ENCODE results near the gene CDCA7L. TPM values are rescaled to one million over a fixed set of nuclear protein-coding genes. Genes with fewer than 3 reads are reported as not detected.
"Not testable (repeated sequence)": the region's sequence is repeated elsewhere in the genome, so short reads cannot be mapped to it uniquely, and the experiment has no call there.

Gene CDCA7L
- polyA plus RNA-seq, 4 donors = 43.5 to 56.2 (median 48.5) TPM

GRCh38 chr7:21946222-21946709 is 567 bp upstream of the CDCA7L start:
- no peak for DNase-seq (ENCODE audit: low read depth in 4 of 4, low spot score in 3 of 4)

GRCh38 chr7:21944616-21945453 is 864 bp downstream of the CDCA7L start:
- peak in 3 of 4 donors; percentile 43 to 56 (median 49) for DNase-seq (ENCODE audit: low read depth in 4 of 4, low spot score in 3 of 4)

GRCh38 chr7:21943436-21943835 is 2.3 kb downstream of the CDCA7L start:
- no peak for DNase-seq (ENCODE audit: low read depth in 4 of 4, low spot score in 3 of 4)

- DNase-seq (ENCODE audit: low read depth in 4 of 4, low spot score in 3 of 4) = no peak
Observed at GRCh38 chr7:21942955-21943354, 2.7 kb downstream of the CDCA7L start.

GRCh38 chr7:21941611-21942141 is 4.0 kb downstream of the CDCA7L start:
- DNase-seq (ENCODE audit: low read depth in 4 of 4, low spot score in 3 of 4) = no peak

GRCh38 chr7:21939858-21940372 is 5.8 kb downstream of the CDCA7L start:
- no peak for DNase-seq (ENCODE audit: low read depth in 4 of 4, low spot score in 3 of 4)

GRCh38 chr7:21939136-21939857 is 6.4 kb downstream of the CDCA7L start:
- no peak for DNase-seq (ENCODE audit: low read depth in 4 of 4, low spot score in 3 of 4)

GRCh38 chr7:21938463-21938862 is 7.2 kb downstream of the CDCA7L start:
- DNase-seq (ENCODE audit: low read depth in 4 of 4, low spot score in 3 of 4) = no peak

- no peak for DNase-seq (ENCODE audit: low read depth in 4 of 4, low spot score in 3 of 4)
Observed at GRCh38 chr7:21934808-21935207, 10.9 kb downstream of the CDCA7L start.

GRCh38 chr7:21933293-21933692 is 12.4 kb downstream of the CDCA7L start:
- not testable (repeated sequence) for DNase-seq (ENCODE audit: low read depth in 4 of 4, low spot score in 3 of 4)

GRCh38 chr7:21927693-21928092 is 18.0 kb downstream of the CDCA7L start:
- no peak for DNase-seq (ENCODE audit: low read depth in 4 of 4, low spot score in 3 of 4)

- DNase-seq (ENCODE audit: low read depth in 4 of 4, low spot score in 3 of 4) = no peak
Observed at GRCh38 chr7:21926448-21926847, 19.3 kb downstream of the CDCA7L start.

GRCh38 chr7:21923658-21924057 is 22.0 kb downstream of the CDCA7L start:
- no peak for DNase-seq (ENCODE audit: low read depth in 4 of 4, low spot score in 3 of 4)

- no peak for DNase-seq (ENCODE audit: low read depth in 4 of 4, low spot score in 3 of 4)
Observed at GRCh38 chr7:21922605-21923004, 23.1 kb downstream of the CDCA7L start.

- no peak for DNase-seq (ENCODE audit: low read depth in 4 of 4, low spot score in 3 of 4)
Observed at GRCh38 chr7:21920936-21921335, 24.8 kb downstream of the CDCA7L start.

GRCh38 chr7:21918216-21918615 is 27.5 kb downstream of the CDCA7L start:
- no peak for DNase-seq (ENCODE audit: low read depth in 4 of 4, low spot score in 3 of 4)

- DNase-seq (ENCODE audit: low read depth in 4 of 4, low spot score in 3 of 4) = no peak
Observed at GRCh38 chr7:21916629-21917028, 29.1 kb downstream of the CDCA7L start.

- DNase-seq (ENCODE audit: low read depth in 4 of 4, low spot score in 3 of 4) = no peak
Observed at GRCh38 chr7:21916176-21916575, 29.5 kb downstream of the CDCA7L start.

GRCh38 chr7:21915140-21915539 is 30.6 kb downstream of the CDCA7L start:
- DNase-seq (ENCODE audit: low read depth in 4 of 4, low spot score in 3 of 4) = no peak

- no peak for DNase-seq (ENCODE audit: low read depth in 4 of 4, low spot score in 3 of 4)
Observed at GRCh38 chr7:21914671-21915070, 31.0 kb downstream of the CDCA7L start.
